Measurements from ENCODE around the gene CHMP4A.

CHMP4A gene

DNA sequence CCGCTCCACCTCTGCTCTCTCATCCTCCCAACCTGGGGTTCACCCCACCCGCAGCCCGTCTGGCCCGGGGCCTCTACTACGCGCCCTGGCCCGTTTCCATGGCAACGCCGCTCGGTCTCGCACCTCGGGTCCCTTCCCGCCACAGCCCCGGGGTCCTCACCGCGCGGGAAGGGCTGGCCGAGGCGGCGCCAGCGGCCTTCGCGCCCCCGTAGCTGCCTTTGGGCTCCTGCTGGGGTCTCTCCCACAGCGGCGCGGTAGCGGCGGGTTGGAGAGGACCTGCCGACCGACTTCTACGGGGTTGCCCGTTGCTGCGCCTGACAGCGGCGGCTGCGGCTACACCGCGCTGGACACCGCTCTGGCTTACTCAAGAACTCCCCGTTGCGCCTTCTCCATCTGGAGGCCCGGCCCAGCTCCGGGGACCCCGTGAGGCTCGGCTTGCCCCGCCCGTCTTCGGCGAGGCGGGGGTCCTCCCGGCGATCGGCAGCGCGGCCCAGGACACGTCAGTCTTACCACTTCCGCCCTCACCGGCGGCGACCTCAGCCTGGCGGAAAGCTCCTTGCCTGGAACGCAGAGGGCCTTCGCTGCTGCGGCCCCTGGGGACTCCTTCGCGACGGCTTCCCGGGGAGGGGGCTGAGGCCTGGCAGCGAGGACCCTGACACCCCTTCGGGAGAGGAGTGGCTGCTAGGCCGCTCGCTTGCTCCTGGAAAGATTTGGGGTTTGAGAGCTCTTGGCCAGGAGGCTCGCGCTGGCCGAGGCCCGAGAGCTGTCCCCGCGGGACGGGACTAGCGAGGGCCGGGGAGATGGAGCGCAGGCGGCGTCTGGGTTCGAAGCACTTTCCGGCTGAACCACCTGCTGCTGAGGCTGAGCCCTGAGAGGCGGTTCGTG is 17.9 kb downstream of the CHMP4A start, which contains the start of gene TM9SF1:
TM9SF1 (minus strand) TSS at position 256 of the 885 bp plus-strand sequence. CDS start 422 bp downstream, outside the sequence.
- H3K36me3 ChIP-seq (ENCODE audit: control insufficient read depth, insufficient read depth, low read length) = peaks cover 6% of the 10 kb centered on the region
- DNase-seq = peak; percentile 80 to 92 (median 83)
- peaks cover 12% of the 10 kb centered on the region for H3K4me1 ChIP-seq (ENCODE audit: control insufficient read depth, insufficient read depth, low read length, poor library complexity, severe bottlenecking)
- no peaks in the 10 kb centered on the region for H3K27me3 ChIP-seq (replicated peaks; ENCODE audit: control insufficient read depth, insufficient read depth, low read length, poor library complexity, severe bottlenecking)
- peak within 1 kb of the TSS; percentile 99 for H3K27ac ChIP-seq (ENCODE audit: insufficient read depth, low read length, poor library complexity, severe bottlenecking)
- peak within 1 kb of the TSS; percentile 81 for H3K4me3 ChIP-seq (ENCODE audit: insufficient read depth, low read depth, low read length, poor library complexity, severe bottlenecking)
- H3K9me3 ChIP-seq (ENCODE audit: control insufficient read depth, low read length) = no peaks in the 10 kb centered on the region

DNA sequence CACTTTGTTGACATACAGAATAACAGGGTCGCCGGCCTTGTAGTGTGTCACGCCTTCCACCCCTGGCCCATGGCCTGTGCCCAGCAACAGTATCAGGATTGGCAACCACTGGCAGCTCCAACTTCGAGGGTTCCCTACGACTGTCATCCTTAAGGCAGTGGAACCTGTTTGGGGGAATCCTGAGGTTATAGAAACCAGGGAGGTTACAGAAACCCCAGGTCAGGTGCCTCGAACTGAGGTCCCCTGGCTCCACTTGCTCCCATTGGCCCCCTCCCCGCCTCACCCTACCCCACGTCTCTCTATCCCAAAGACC is 18.5 kb downstream of the CHMP4A start:
- H3K4me1 ChIP-seq (ENCODE audit: control insufficient read depth, insufficient read depth, low read length, poor library complexity, severe bottlenecking) = peaks cover 12% of the 10 kb centered on the region
- no peaks in the 10 kb centered on the region for H3K27me3 ChIP-seq (replicated peaks; ENCODE audit: control insufficient read depth, insufficient read depth, low read length, poor library complexity, severe bottlenecking)
- H3K4me3 ChIP-seq (ENCODE audit: insufficient read depth, low read depth, low read length, poor library complexity, severe bottlenecking) = peak overlapping the region; percentile 81
- peak overlapping the region; percentile 99 for H3K27ac ChIP-seq (ENCODE audit: insufficient read depth, low read length, poor library complexity, severe bottlenecking)
- no peak for DNase-seq
- peaks cover 12% of the 10 kb centered on the region for H3K36me3 ChIP-seq (ENCODE audit: control insufficient read depth, insufficient read depth, low read length)
- no peaks in the 10 kb centered on the region for H3K9me3 ChIP-seq (ENCODE audit: control insufficient read depth, low read length)

DNA sequence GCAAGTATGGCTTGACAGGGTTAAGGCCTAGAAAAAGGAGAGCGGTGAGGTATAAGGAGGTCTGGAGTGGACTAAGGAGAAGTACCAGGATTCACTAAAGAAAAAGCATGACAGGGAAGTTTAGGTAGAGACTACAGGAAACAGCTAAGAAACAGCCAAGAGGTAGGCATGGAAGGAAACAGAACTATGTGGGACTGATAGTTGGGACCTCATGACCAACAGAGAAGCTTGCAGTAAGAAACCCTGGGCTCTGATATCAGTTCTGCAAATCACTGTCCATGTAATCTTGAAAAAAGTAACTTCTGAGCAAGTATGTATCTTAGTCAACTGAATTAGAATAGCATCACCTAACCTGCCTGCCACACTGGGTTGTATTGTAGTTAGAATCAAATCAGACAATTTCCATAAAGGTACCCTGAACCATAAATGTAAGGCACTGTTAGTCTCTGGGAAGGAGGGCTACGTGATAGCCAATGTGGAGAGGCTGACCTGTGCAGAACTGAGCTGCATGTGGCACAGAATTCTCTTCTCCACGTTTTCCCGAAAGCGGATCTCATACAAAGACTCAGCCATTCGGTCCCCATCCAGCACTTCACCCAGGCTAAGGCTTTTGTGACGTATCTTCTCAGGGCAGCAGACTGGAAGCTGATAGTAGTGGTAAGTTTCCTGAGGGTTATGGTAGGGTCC is 19.0 kb downstream of the CHMP4A start:
- peaks cover 12% of the 10 kb centered on the region for H3K36me3 ChIP-seq (ENCODE audit: control insufficient read depth, insufficient read depth, low read length)
- H3K27me3 ChIP-seq (replicated peaks; ENCODE audit: control insufficient read depth, insufficient read depth, low read length, poor library complexity, severe bottlenecking) = no peaks in the 10 kb centered on the region
- DNase-seq = no peak
- peak overlapping the region; percentile 81 for H3K4me3 ChIP-seq (ENCODE audit: insufficient read depth, low read depth, low read length, poor library complexity, severe bottlenecking)
- H3K9me3 ChIP-seq (ENCODE audit: control insufficient read depth, low read length) = no peaks in the 10 kb centered on the region
- H3K27ac ChIP-seq (ENCODE audit: insufficient read depth, low read length, poor library complexity, severe bottlenecking) = peak overlapping the region; percentile 99
- H3K4me1 ChIP-seq (ENCODE audit: control insufficient read depth, insufficient read depth, low read length, poor library complexity, severe bottlenecking) = peaks cover 12% of the 10 kb centered on the region

DNA sequence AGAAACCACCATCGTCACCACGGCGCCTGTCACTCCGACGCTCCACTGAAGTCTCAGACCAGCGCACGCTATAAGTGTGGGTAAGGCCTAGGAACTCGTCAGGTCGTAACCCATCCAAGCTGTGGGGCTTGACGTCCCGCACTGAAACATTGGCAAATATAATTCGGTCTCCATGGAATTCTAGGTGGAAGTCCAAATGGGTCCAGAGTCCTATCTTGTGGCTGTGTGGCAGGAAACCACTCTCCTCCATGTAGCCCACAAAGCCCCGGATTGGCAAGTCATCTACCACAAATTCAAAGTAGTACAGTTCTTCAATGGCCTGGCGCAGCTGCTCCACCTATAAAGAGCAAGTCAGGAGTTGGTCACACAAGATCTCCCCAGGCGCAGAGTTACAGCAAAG is 20.4 kb downstream of the CHMP4A start:
- H3K4me1 ChIP-seq (ENCODE audit: control insufficient read depth, insufficient read depth, low read length, poor library complexity, severe bottlenecking) = peaks cover 21% of the 10 kb centered on the region

DNA sequence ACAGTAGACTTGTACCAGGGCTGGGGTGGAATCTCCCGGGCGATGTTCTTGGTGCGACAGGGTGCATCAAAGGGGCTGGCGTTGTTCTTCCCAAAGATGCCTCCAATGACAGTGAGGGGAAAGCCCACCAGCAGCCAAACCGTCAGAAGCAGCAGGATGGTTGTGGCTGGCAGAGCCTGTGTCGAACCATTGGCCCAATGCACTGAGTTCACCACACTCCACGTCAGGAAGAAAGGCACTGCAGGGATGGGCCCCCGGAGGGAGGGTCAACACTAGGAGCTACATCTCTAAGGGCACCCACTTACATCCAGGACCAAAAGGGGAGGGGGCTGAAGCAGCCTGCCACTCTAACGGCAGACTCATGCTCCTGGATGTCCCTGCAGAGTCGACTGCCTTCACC is 22.9 kb downstream of the CHMP4A start:
- H3K9me3 ChIP-seq (ENCODE audit: control insufficient read depth, low read length) = no peaks in the 10 kb centered on the region
- peaks cover 29% of the 10 kb centered on the region for H3K36me3 ChIP-seq (ENCODE audit: control insufficient read depth, insufficient read depth, low read length)
- no peak for DNase-seq
- no peak overlapping the region for H3K27ac ChIP-seq (ENCODE audit: insufficient read depth, low read length, poor library complexity, severe bottlenecking)
- peaks cover 28% of the 10 kb centered on the region for H3K4me1 ChIP-seq (ENCODE audit: control insufficient read depth, insufficient read depth, low read length, poor library complexity, severe bottlenecking)
- no peak overlapping the region for H3K4me3 ChIP-seq (ENCODE audit: insufficient read depth, low read depth, low read length, poor library complexity, severe bottlenecking)
- no peaks in the 10 kb centered on the region for H3K27me3 ChIP-seq (replicated peaks; ENCODE audit: control insufficient read depth, insufficient read depth, low read length, poor library complexity, severe bottlenecking)

More for the DNA sequence above, 20.4 kb downstream of the CHMP4A start:
- DNase-seq = no peak
- Histone ChIP-seq H3K27me3 (replicated peaks; ENCODE audit: control insufficient read depth, insufficient read depth, low read length, poor library complexity, severe bottlenecking) (no peaks in the 10 kb centered on the region), H3K9me3 (ENCODE audit: control insufficient read depth, low read length) (no peaks in the 10 kb centered on the region), H3K27ac (ENCODE audit: insufficient read depth, low read length, poor library complexity, severe bottlenecking) (no peak overlapping the region), H3K36me3 (ENCODE audit: control insufficient read depth, insufficient read depth, low read length) (peaks cover 12% of the 10 kb centered on the region), H3K4me3 (ENCODE audit: insufficient read depth, low read depth, low read length, poor library complexity, severe bottlenecking) (no peak overlapping the region)

DNA sequence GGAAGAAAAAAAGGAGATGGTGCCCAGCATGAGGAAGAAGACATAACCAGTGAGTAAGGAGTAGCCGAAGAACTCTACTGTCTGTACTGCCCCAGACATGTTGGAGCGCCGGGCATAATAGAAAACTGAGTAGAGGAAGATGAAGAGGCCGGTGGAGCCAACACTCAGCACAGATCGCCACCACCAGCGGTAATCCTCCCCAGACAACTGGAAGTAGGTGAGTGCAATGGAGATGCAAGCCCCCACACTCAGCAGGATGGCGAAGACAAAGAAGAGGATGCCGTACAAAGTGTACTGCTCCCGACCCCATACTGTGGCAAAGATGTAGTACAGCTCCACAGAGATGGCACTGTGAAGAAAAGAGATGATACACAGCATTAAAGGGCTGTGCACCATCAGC is 23.8 kb downstream of the CHMP4A start:
- peak overlapping the region; percentile 81 for H3K27ac ChIP-seq (ENCODE audit: insufficient read depth, low read length, poor library complexity, severe bottlenecking)
- no peak overlapping the region for H3K4me3 ChIP-seq (ENCODE audit: insufficient read depth, low read depth, low read length, poor library complexity, severe bottlenecking)
- peaks cover 20% of the 10 kb centered on the region for H3K4me1 ChIP-seq (ENCODE audit: control insufficient read depth, insufficient read depth, low read length, poor library complexity, severe bottlenecking)
- no peak for DNase-seq
- no peaks in the 10 kb centered on the region for H3K27me3 ChIP-seq (replicated peaks; ENCODE audit: control insufficient read depth, insufficient read depth, low read length, poor library complexity, severe bottlenecking)
- peaks cover 37% of the 10 kb centered on the region for H3K36me3 ChIP-seq (ENCODE audit: control insufficient read depth, insufficient read depth, low read length)
- H3K9me3 ChIP-seq (ENCODE audit: control insufficient read depth, low read length) = no peaks in the 10 kb centered on the region

DNA sequence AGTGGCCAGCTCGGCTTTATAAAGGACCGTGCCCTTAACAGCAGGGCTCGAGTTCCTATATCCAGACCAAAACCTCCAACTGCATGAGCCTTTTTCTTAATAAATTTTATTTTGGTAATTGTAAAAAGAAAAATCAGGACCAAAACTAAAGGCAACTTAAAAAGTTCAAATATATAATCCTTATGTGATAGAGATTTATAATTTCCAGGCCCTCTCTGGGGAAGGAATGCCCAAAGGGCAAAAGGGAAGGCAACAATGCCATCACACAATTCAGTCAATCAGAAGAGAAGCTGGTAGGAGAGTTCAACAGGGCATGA is 24.3 kb downstream of the CHMP4A start:
- no peaks in the 10 kb centered on the region for H3K27me3 ChIP-seq (replicated peaks; ENCODE audit: control insufficient read depth, insufficient read depth, low read length, poor library complexity, severe bottlenecking)
- no peak for DNase-seq
- H3K4me1 ChIP-seq (ENCODE audit: control insufficient read depth, insufficient read depth, low read length, poor library complexity, severe bottlenecking) = peaks cover 19% of the 10 kb centered on the region
- peaks cover 41% of the 10 kb centered on the region for H3K36me3 ChIP-seq (ENCODE audit: control insufficient read depth, insufficient read depth, low read length)
- no peaks in the 10 kb centered on the region for H3K9me3 ChIP-seq (ENCODE audit: control insufficient read depth, low read length)
- H3K4me3 ChIP-seq (ENCODE audit: insufficient read depth, low read depth, low read length, poor library complexity, severe bottlenecking) = peak overlapping the region; percentile 74
- H3K27ac ChIP-seq (ENCODE audit: insufficient read depth, low read length, poor library complexity, severe bottlenecking) = peak overlapping the region; percentile 81

DNA sequence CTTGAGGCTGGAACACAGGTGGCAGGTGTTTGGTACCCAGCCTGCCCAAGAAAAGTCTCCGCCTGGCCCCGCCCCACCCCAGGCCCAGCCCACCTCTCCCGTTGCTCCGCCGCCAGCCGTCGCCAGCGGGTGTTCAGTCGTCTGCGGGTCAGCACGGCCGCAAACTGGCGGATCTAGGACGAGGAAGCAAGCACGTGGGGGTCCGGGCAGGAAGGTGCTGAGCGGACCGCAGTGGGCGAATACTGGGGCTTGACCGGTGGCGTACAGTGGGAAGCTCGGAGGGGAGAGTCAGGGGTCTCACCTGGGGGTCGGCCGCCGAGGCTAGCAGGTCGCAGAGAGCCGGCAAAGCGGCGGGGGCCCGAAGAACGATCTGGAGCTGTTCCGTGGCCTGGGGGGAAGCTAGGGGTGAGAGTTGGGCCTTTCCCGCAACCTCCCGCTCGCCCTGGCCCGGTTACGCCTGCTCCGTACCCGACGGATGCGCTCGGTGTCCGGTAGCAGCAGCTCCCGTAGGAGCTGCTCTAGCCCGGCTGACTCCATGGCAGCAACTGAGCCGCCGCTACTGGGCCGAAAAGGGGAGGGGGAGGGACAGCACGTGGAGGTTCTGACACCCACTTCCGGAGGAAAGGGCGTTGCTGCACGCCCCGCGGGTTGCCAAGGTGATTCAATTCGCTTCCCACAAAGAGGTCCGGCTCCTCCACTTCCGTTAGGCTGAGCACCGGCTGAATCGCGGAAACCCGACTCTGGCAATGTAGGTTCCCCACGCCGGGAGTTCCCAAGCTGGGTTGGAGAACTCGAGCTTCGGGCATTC is 24.8 kb downstream of the CHMP4A start, which contains the start of gene IPO4:
IPO4 (minus strand) TSS at position 566 of the 808 bp plus-strand sequence; CDS start at position 537, 29 bp downstream.
- Histone ChIP-seq H3K36me3 (ENCODE audit: control insufficient read depth, insufficient read depth, low read length) (peaks cover 46% of the 10 kb centered on the region), H3K4me1 (ENCODE audit: control insufficient read depth, insufficient read depth, low read length, poor library complexity, severe bottlenecking) (peaks cover 19% of the 10 kb centered on the region), H3K9me3 (ENCODE audit: control insufficient read depth, low read length) (no peaks in the 10 kb centered on the region), H3K4me3 (ENCODE audit: insufficient read depth, low read depth, low read length, poor library complexity, severe bottlenecking) (peak within 1 kb of the TSS; percentile 74), H3K27me3 (replicated peaks; ENCODE audit: control insufficient read depth, insufficient read depth, low read length, poor library complexity, severe bottlenecking) (no peaks in the 10 kb centered on the region), H3K27ac (ENCODE audit: insufficient read depth, low read length, poor library complexity, severe bottlenecking) (peak within 1 kb of the TSS; percentile 81)
- DNase-seq = peak; percentile 92 to 95 (median 94)

DNA sequence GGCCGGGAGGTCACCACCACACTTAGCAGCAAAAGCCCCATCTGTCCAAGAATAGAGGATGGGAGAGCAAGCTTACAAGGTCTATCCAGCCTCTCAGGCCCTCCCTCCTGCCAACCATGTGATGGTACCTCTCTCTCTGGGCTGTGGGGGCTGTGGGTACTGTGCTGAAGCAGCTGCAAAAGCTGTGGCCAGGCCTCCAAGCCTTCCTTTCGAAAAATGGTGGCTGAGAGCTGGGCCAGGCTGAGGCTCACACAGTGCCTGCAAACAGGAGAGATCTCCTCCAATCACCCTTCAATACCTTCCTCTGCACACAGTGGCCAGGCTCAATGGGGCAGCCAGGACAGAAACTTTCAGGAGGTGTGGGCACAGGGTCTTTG is 25.8 kb downstream of the CHMP4A start:
- H3K4me3 ChIP-seq (ENCODE audit: insufficient read depth, low read depth, low read length, poor library complexity, severe bottlenecking) = peak overlapping the region; percentile 74
- peaks cover 53% of the 10 kb centered on the region for H3K36me3 ChIP-seq (ENCODE audit: control insufficient read depth, insufficient read depth, low read length)
- H3K27ac ChIP-seq (ENCODE audit: insufficient read depth, low read length, poor library complexity, severe bottlenecking) = peak overlapping the region; percentile 81
- DNase-seq = no peak
- H3K27me3 ChIP-seq (replicated peaks; ENCODE audit: control insufficient read depth, insufficient read depth, low read length, poor library complexity, severe bottlenecking) = no peaks in the 10 kb centered on the region
- H3K4me1 ChIP-seq (ENCODE audit: control insufficient read depth, insufficient read depth, low read length, poor library complexity, severe bottlenecking) = peaks cover 19% of the 10 kb centered on the region
- H3K9me3 ChIP-seq (ENCODE audit: control insufficient read depth, low read length) = no peaks in the 10 kb centered on the region

All from effector memory CD4-positive, alpha-beta T cell (primary cell).